Mesenchymal stem cell (in vitro differentiated cells and primary cell): ENCODE results near the gene TIGD7.

Experiments used
- DNase-seq: peaks from one replicate; pipeline ENCODE4 v3.0.0-alpha.2; 2013
- H2AFZ ChIP-seq: one replicate; pipeline ENCODE4 v1.6.1; 2013; ENCODE audit warnings: low read depth, mild to moderate bottlenecking, control low read depth, inconsistent platforms, low read length, moderate library complexity
- H2AK5ac ChIP-seq: 2 replicates; pipeline ENCODE4 v1.6.1; 2013; ENCODE audit warnings: low read length, moderate library complexity, mild to moderate bottlenecking, inconsistent platforms; ENCODE audit not compliant: severe bottlenecking
- H2BK120ac ChIP-seq: one replicate; pipeline ENCODE4 v1.6.1; 2013; ENCODE audit warnings: low read depth, mild to moderate bottlenecking, inconsistent platforms, low read length, moderate library complexity
- H2BK12ac ChIP-seq, 2 experiments: one replicate each; pipeline ENCODE4 v1.6.1; 2013; ENCODE audit warnings: inconsistent platforms in 2 of 2, low read length in 2 of 2, mild to moderate bottlenecking in 2 of 2, moderate library complexity in 2 of 2, control low read depth in 1 of 2
- H2BK15ac ChIP-seq: one replicate; pipeline ENCODE4 v1.6.1; 2013; ENCODE audit warnings: mild to moderate bottlenecking, low read depth, inconsistent platforms; ENCODE audit not compliant: poor library complexity, severe bottlenecking
- H2BK5ac ChIP-seq: 2 replicates; pipeline ENCODE4 v1.6.1; 2013; ENCODE audit warnings: low read depth, mild to moderate bottlenecking, low read length, control low read depth, inconsistent platforms; ENCODE audit not compliant: poor library complexity, severe bottlenecking
- H3K14ac ChIP-seq, 2 experiments: one replicate each; pipeline ENCODE4 v1.6.1; 2013; ENCODE audit warnings: inconsistent platforms in 2 of 2, low read length in 2 of 2, control low read depth in 1 of 2, mild to moderate bottlenecking in 1 of 2, moderate library complexity in 1 of 2
- H3K18ac ChIP-seq, 2 experiments: one replicate each; pipeline ENCODE4 v1.6.1; 2013; ENCODE audit warnings: inconsistent platforms in 2 of 2, low read length in 2 of 2, control low read depth in 1 of 2, low read depth in 1 of 2, mild to moderate bottlenecking in 1 of 2
- H3K23ac ChIP-seq, 2 experiments: one replicate each; pipeline ENCODE4 v1.6.1; 2013; ENCODE audit warnings: inconsistent platforms in 2 of 2, low read length in 2 of 2, mild to moderate bottlenecking in 2 of 2, moderate library complexity in 2 of 2, control low read depth in 1 of 2
- H3K27ac ChIP-seq: 2 replicates; pipeline ENCODE4 v1.5.1; 2013; ENCODE audit warnings: mild to moderate bottlenecking, moderate library complexity, low read length, control low read depth, inconsistent platforms; ENCODE audit not compliant: poor library complexity, severe bottlenecking
- H3K27me3 ChIP-seq, 2 experiments: 2 replicates each; pipeline versions ENCODE4 v1.6.1 to v1.7.0; 2013; ENCODE audit warnings: low read length in 2 of 2, mild to moderate bottlenecking in 2 of 2, moderate library complexity in 2 of 2, control low read depth in 1 of 2, inconsistent platforms in 1 of 2; ENCODE audit not compliant: control insufficient read depth in 1 of 2, insufficient read depth in 1 of 2
- H3K36me3 ChIP-seq, 2 experiments: 2 replicates each; pipeline versions ENCODE4 v1.6.1 to v1.7.0; 2013; ENCODE audit warnings: low read length in 2 of 2, control low read depth in 1 of 2, inconsistent platforms in 1 of 2, low read depth in 1 of 2, mild to moderate bottlenecking in 1 of 2; ENCODE audit not compliant: insufficient read depth in 2 of 2, control insufficient read depth in 1 of 2
- H3K4ac ChIP-seq, 2 experiments: one replicate each; pipeline ENCODE4 v1.6.1; 2013; ENCODE audit warnings: inconsistent platforms in 2 of 2, low read length in 2 of 2, mild to moderate bottlenecking in 2 of 2, moderate library complexity in 2 of 2, control low read depth in 1 of 2, low read depth in 1 of 2
- H3K4me1 ChIP-seq: 2 replicates; pipeline ENCODE4 v1.6.1; 2013; ENCODE audit warnings: low read depth, low read length, control low read depth; ENCODE audit not compliant: control insufficient read depth, insufficient read depth
- H3K4me2 ChIP-seq: 2 replicates; pipeline ENCODE4 v1.6.1; 2013; ENCODE audit warnings: low read length, mild to moderate bottlenecking, inconsistent platforms; ENCODE audit not compliant: poor library complexity, severe bottlenecking
- H3K4me3 ChIP-seq, 2 experiments: 2 replicates each; pipeline versions ENCODE4 v1.5.1 to v1.7.0; 2013; ENCODE audit warnings: low read length in 2 of 2, mild to moderate bottlenecking in 2 of 2, control low read depth in 1 of 2, low read depth in 1 of 2; ENCODE audit not compliant: insufficient read depth in 1 of 2
- H3K79me1 ChIP-seq: replicated peaks from 2 replicates; pipeline ENCODE4 v1.6.1; 2013; ENCODE audit warnings: mild to moderate bottlenecking, control low read depth, low read length, inconsistent platforms; ENCODE audit not compliant: poor library complexity, severe bottlenecking
- H3K9ac ChIP-seq: 2 replicates; pipeline ENCODE4 v1.7.0; 2013; ENCODE audit warnings: mild to moderate bottlenecking, low read length, moderate library complexity
- H3K9me3 ChIP-seq: 2 replicates; pipeline ENCODE4 v1.7.0; 2013; ENCODE audit warnings: mild to moderate bottlenecking, low read length; ENCODE audit not compliant: control insufficient read depth
- H4K8ac ChIP-seq: one replicate; pipeline ENCODE4 v1.6.1; 2013; ENCODE audit warnings: inconsistent platforms, mild to moderate bottlenecking, low read length, moderate library complexity
- H4K91ac ChIP-seq: one replicate; pipeline ENCODE4 v1.6.1; 2013; ENCODE audit warnings: mild to moderate bottlenecking, low read length, inconsistent platforms
- WGBS: methylation state at CpG from one replicate; pipeline ENCODE4 v1.1.7; 2013; ENCODE audit warnings: mixed read lengths; 5-methylcytosine and 5-hydroxymethylcytosine counted together

TIGD7 gene

GRCh38 chr16:3347586-3347985, 42.4 kb upstream of the TIGD7 start:
- H2BK5ac ChIP-seq, result no peak overlapping the region
- WGBS, result 88% methylated on average over 4 of the region's 10 CpGs

GRCh38 chr16:3346041-3346440, 40.8 kb upstream of the TIGD7 start:
- H3K36me3 ChIP-seq, result no peaks in the 10 kb centered on the region
- no peak for DNase-seq
- no peak overlapping the region for H3K23ac ChIP-seq
- H3K4me1 ChIP-seq, result no peaks in the 10 kb centered on the region
- no peak overlapping the region for H3K4me2 ChIP-seq
- no peak overlapping the region for H3K18ac ChIP-seq
- H4K91ac ChIP-seq, result no peak overlapping the region
- no peak overlapping the region for H3K9ac ChIP-seq
- H2BK5ac ChIP-seq, result no peak overlapping the region
- no peak overlapping the region for H2BK15ac ChIP-seq
- H3K27me3 ChIP-seq, result no peaks in the 10 kb centered on the region
- no peak overlapping the region for H3K14ac ChIP-seq
- no peak overlapping the region for H2AK5ac ChIP-seq
- no peak overlapping the region for H2AFZ ChIP-seq
- H2BK12ac ChIP-seq, result no peak overlapping the region
- H2BK120ac ChIP-seq, result no peak overlapping the region
- H4K8ac ChIP-seq, result no peak overlapping the region
- H3K9me3 ChIP-seq, result peaks cover 9% of the 10 kb centered on the region
- H3K79me1 ChIP-seq, result no peaks in the 10 kb centered on the region
- H3K4me3 ChIP-seq, result no peak overlapping the region
- 44% methylated on average over 1 of the region's 2 CpGs for WGBS
- H3K4ac ChIP-seq, result no peak overlapping the region
- no peak overlapping the region for H3K27ac ChIP-seq

More at GRCh38 chr16:3347586-3347985, 42.4 kb upstream of the TIGD7 start:
- H3K4me2 ChIP-seq, result no peak overlapping the region
- H3K23ac ChIP-seq, result no peak overlapping the region
- no peaks in the 10 kb centered on the region for H3K4me1 ChIP-seq
- no peaks in the 10 kb centered on the region for H3K36me3 ChIP-seq
- H3K4me3 ChIP-seq, result no peak overlapping the region
- DNase-seq, result no peak
- H3K27ac ChIP-seq, result no peak overlapping the region
- no peak overlapping the region for H2AFZ ChIP-seq
- no peak overlapping the region for H4K8ac ChIP-seq
- no peak overlapping the region for H2BK12ac ChIP-seq
- no peak overlapping the region for H3K4ac ChIP-seq
- H4K91ac ChIP-seq, result no peak overlapping the region
- no peak overlapping the region for H2AK5ac ChIP-seq
- no peaks in the 10 kb centered on the region for H3K79me1 ChIP-seq
- H2BK15ac ChIP-seq, result no peak overlapping the region
- peaks cover 9% of the 10 kb centered on the region for H3K9me3 ChIP-seq
- H3K14ac ChIP-seq, result no peak overlapping the region
- no peaks in the 10 kb centered on the region for H3K27me3 ChIP-seq
- no peak overlapping the region for H3K18ac ChIP-seq
- H2BK120ac ChIP-seq, result no peak overlapping the region
- no peak overlapping the region for H3K9ac ChIP-seq

- no peaks in the 10 kb centered on the region for H3K4me1 ChIP-seq
- no peak overlapping the region for H4K8ac ChIP-seq
- H2BK5ac ChIP-seq, result no peak overlapping the region
- no peak overlapping the region for H2AFZ ChIP-seq
- H3K9ac ChIP-seq, result no peak overlapping the region
- peaks cover 29% of the 10 kb centered on the region for H3K9me3 ChIP-seq
- H2BK15ac ChIP-seq, result no peak overlapping the region
- no peak overlapping the region for H2BK12ac ChIP-seq
- no peaks in the 10 kb centered on the region for H3K27me3 ChIP-seq
- no peak overlapping the region for H3K14ac ChIP-seq
- no peak overlapping the region for H3K4ac ChIP-seq
- H3K23ac ChIP-seq, result no peak overlapping the region
- H2BK120ac ChIP-seq, result no peak overlapping the region
- no peaks in the 10 kb centered on the region for H3K79me1 ChIP-seq
- H3K18ac ChIP-seq, result no peak overlapping the region
- no peak overlapping the region for H3K4me3 ChIP-seq
- H3K4me2 ChIP-seq, result no peak overlapping the region
- 73% methylated on average over 2 of the region's 2 CpGs for WGBS
- H3K27ac ChIP-seq, result no peak overlapping the region
- H3K36me3 ChIP-seq, result no peaks in the 10 kb centered on the region
- H4K91ac ChIP-seq, result no peak overlapping the region
- H2AK5ac ChIP-seq, result no peak overlapping the region
- no peak for DNase-seq
Measured at GRCh38 chr16:3328643-3329042, 23.4 kb upstream of the TIGD7 start.

DNA sequence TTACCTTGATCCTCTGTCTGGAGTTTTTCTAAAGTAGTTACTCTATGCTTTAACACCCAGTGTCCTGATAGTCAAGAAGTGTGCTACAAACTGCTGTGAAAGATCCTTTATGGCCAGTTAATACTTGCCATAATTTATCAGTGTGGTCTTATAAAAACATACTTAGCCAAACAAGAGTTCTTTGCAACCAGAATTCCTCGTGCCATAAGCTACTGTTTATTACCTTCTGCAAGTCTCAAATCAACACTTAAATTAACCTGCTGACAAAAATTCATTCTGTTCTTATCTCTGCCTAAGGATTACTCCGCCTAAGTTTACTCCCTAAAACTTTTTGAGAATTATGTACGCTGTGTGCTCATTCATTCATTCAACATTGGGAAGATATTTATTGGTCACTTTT, 22.9 kb upstream of the TIGD7 start:
- no peak overlapping the region for H3K4me3 ChIP-seq
- H3K4me2 ChIP-seq, result no peak overlapping the region
- H3K27me3 ChIP-seq, result no peaks in the 10 kb centered on the region
- no peak overlapping the region for H2BK5ac ChIP-seq
- no peak overlapping the region for H2BK12ac ChIP-seq
- H3K27ac ChIP-seq, result no peak overlapping the region
- no peak overlapping the region for H3K4ac ChIP-seq
- H3K23ac ChIP-seq, result no peak overlapping the region
- no peak for DNase-seq
- H3K14ac ChIP-seq, result no peak overlapping the region
- no peak overlapping the region for H4K91ac ChIP-seq
- H3K18ac ChIP-seq, result no peak overlapping the region
- no peaks in the 10 kb centered on the region for H3K4me1 ChIP-seq
- H3K36me3 ChIP-seq, result no peaks in the 10 kb centered on the region
- no peak overlapping the region for H2BK120ac ChIP-seq
- 53% methylated on average over 1 of the region's 3 CpGs for WGBS
- H3K79me1 ChIP-seq, result no peaks in the 10 kb centered on the region
- peaks cover 31% of the 10 kb centered on the region for H3K9me3 ChIP-seq
- no peak overlapping the region for H2AFZ ChIP-seq
- no peak overlapping the region for H2AK5ac ChIP-seq
- H3K9ac ChIP-seq, result no peak overlapping the region
- no peak overlapping the region for H4K8ac ChIP-seq
- H2BK15ac ChIP-seq, result no peak overlapping the region
